GM04503 (cell line): ENCODE measurements around the gene BRD2.

Experiments
- DNase-seq: peaks from one replicate; pipeline ENCODE4 v3.0.0-alpha.2; 2012; ENCODE audit warnings: low read depth

BRD2 gene

GRCh38 chr6:32972353-32973143, 4.2 kb downstream of the BRD2 start:
- no peak for DNase-seq

- DNase-seq: no peak
Observed at GRCh38 chr6:32973144-32974015, 5.0 kb downstream of the BRD2 start.

DNA sequence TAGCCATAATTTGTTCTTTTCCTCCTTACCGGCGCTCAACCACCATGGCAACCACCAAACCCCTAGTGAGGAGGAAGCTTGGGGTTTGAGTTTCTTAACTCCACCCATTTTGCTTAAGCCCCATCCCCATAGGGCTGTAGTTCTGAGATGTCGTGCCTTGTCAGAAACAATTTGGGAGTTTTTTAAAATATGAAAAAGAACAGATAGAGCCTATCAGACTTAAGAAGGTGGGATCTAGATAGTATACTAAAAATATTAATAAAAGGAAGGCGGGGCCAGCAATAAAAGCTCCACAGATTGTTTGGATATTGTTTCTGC, 5.6 kb downstream of the BRD2 start:
- DNase-seq: peak; percentile 25

GRCh38 chr6:32974541-32975308, 6.3 kb downstream of the BRD2 start:
- no peak for DNase-seq

GRCh38 chr6:32975886-32976285, 7.5 kb downstream of the BRD2 start:
- no peak for DNase-seq

DNA sequence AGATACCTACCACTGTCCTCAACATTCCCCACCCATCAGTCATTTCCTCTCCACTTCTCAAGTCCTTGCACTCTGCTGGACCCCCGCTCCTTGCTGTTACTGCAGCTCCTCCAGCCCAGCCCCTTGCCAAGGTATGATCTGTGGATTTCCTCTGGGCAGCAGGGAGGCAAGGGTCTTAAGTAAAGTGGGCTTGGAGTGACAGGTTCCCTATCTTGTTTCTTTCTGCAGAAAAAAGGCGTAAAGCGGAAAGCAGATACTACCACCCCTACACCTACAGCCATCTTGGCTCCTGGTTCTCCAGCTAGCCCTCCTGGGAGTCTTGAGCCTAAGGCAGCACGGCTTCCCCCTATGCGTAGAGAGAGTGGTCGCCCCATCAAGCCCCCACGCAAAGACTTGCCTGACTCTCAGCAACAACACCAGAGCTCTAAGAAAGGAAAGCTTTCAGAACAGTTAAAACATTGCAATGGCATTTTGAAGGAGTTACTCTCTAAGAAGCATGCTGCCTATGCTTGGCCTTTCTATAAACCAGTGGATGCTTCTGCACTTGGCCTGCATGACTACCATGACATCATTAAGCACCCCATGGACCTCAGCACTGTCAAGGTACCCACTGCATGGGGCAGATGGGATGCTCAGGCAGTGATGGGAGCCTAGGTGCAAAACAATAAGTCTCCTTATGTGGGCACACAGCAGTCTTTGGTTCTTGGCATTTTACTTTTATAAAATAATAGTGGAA, 8.1 kb downstream of the BRD2 start:
- no peak for DNase-seq

- DNase-seq: no peak
Observed at GRCh38 chr6:32977272-32977952, 9.0 kb downstream of the BRD2 start.

- DNase-seq: no peak
Observed at GRCh38 chr6:32977953-32978324, 9.5 kb downstream of the BRD2 start.

DNA sequence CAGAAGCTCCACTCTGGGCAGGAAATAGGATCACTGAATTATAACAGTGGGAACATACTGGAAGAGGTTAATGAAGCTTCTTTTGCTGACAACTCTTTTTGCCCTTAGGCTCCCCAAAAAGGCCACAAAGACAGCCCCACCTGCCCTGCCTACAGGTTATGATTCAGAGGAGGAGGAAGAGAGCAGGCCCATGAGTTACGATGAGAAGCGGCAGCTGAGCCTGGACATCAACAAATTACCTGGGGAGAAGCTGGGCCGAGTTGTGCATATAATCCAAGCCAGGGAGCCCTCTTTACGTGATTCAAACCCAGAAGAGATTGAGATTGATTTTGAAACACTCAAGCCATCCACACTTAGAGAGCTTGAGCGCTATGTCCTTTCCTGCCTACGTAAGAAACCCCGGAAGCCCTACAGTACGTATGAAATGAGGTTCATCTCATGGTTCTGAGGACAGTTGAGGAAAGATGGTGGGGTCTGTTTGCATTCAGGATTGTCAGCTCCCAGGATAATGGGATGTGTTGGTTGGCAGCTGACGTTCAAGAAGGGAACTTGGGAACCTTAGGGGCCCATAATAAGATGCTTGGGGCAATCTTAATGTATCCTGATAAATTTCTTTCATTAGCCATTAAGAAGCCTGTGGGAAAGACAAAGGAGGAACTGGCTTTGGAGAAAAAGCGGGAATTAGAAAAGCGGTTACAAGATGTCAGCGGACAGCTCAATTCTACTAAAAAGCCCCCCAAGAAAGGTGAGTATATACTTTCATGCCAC, 11.5 kb downstream of the BRD2 start:
- DNase-seq: no peak

GRCh38 chr6:32980488-32981038, 12.2 kb downstream of the BRD2 start:
- DNase-seq: no peak

DNA sequence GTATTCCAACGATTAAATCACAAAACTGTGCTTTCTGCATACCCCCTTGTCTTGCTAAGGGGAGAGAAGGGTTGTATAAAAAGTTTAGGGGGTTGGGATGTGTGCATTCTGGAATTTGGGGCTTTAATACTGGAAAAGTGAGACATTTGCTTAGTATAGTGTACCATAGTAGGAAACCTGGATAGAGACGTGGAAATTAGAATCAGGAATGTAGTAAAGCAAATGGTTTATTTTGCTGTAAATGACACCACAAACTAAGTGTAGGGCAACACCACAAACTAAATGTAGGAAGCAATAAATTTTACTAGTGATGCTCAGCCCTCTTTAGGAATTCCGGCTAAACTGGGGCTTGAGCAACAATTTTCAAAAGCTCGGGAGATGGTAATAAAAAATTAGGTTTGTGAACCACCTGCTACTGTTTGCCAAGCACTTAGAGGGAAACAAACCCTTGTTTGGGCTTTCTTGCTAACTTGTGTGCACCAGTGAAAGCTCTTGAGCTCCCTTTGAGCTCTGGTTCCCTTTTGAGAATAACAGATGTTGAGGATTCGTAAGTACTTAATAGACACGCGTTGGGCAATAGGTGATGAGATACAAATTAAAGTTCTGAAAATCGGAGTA, 13.8 kb downstream of the BRD2 start:
- no peak for DNase-seq

GRCh38 chr6:32982702-32983492, 14.5 kb downstream of the BRD2 start:
- DNase-seq: no peak

- no peak for DNase-seq
Observed at GRCh38 chr6:32983493-32983848, 15.1 kb downstream of the BRD2 start.

GRCh38 chr6:32983964-32984621, 15.7 kb downstream of the BRD2 start:
- no peak for DNase-seq

DNA sequence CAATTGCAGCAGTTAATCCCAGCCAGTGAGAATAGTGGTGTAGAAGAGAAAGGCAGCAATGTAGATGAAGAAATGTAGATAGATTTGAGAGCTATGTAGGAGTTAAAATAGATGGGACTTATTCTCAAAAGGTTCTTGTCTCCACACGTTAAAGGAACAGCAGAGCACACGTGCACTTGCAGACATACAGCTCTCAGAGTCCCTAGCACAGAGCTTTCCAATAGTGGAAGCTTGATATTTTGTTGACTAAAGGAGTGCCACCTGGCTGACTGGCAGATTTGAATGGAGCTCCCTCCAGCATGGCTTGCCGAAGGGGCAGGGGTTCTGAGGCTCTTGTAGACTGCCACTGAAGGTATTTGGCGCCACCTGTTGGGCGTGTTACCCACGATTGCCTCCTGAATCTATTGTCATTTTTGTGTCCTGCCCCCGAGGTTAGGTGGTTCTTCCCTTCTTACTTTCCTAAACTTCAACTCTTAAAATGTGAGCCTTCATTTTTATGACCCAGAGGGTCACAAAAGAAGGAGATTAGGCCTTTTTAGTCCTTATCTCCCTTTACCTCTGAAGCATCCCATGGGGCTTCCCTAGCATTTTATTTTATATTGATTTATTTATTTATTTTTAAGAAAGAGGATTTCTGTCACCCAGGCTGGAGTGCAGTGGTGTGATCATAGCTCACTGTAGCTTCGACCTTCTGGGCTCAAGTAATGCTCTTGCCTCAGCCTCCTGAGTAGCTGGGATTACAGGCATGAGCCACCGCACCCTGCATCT, 16.4 kb downstream of the BRD2 start:
- no peak for DNase-seq

DNA sequence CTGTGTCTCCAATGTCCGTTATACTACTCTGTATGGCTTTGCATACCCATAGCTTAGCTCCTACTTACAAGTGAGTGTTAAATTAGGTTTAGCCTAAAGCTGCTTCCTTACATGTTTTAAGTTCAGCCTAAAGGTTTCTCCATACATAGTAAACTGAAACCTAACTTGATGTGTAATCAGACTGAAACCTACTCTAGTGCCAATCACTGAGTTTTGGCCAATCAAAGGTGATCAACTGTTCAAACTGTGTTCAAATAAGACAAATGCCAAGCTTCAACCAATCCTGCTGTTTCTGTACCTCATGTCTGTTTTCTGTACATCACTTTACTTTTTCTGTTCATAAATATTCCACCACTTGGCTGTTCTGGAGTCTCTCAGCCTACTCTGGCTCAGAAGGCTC, 21.0 kb downstream of the BRD2 start:
- no peak for DNase-seq

DNA sequence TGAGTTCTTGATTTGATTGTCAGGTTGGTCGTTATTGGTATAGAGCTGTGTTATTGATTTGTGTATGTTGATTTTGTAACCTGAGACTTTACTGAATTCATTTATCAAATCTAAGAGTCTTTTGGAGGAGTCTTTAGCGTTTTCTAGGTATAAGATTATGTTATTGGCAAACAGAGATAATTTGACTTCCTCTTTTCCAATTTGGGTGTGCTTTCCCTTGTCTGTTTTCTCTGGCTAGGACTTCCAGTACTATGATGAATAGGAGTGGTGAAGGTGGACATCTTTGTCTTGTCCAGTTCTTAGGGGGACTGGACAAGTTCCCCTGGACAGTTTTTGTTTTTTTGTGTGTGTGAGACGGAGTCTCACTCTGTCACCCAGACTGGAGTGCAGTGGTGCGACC, 23.6 kb downstream of the BRD2 start:
- no peak for DNase-seq
